Measurements from ENCODE around the gene SLC17A2.
A peak's percentile ranks its signal among the peaks of the same experiment; 100 is the strongest.

Gene SLC17A2

GRCh38 chr6:25903467-25904099 lies 26.9 kb downstream of the SLC17A2 start:
- Histone ChIP-seq H3K4me3 (ENCODE audit: insufficient read depth in 1 of 2, low read depth in 1 of 2, low read length in 2 of 2) (no peak overlapping the region), H3K4me1 (ENCODE audit: control insufficient read depth, insufficient read depth, low read depth, low read length) (peaks cover 1% of the 10 kb centered on the region), H3K27ac (ENCODE audit: low read length, poor library complexity, severe bottlenecking) (no peak overlapping the region), H2BK15ac (ENCODE audit: low read depth, poor library complexity, severe bottlenecking) (no peak overlapping the region), H2AFZ (ENCODE audit: low read depth, low read length) (no peak overlapping the region), H3K36me3 (ENCODE audit: control insufficient read depth in 1 of 2, insufficient read depth in 2 of 2, low read depth in 1 of 2, low read length in 2 of 2) (no peaks in the 10 kb centered on the region), H3K23ac (ENCODE audit: low read length in 2 of 2) (no peak overlapping the region), H3K27me3 (ENCODE audit: control insufficient read depth in 1 of 2, insufficient read depth in 1 of 2, low read length in 2 of 2) (no peaks in the 10 kb centered on the region), H2AK5ac (ENCODE audit: low read length, severe bottlenecking) (no peak overlapping the region), H4K91ac (ENCODE audit: low read length) (no peak overlapping the region), H3K4ac (ENCODE audit: low read depth in 1 of 2, low read length in 2 of 2) (no peak overlapping the region), H3K4me2 (ENCODE audit: low read length, poor library complexity, severe bottlenecking) (no peak overlapping the region), H3K14ac (ENCODE audit: low read length in 2 of 2) (no peak overlapping the region), H4K8ac (ENCODE audit: low read length) (no peak overlapping the region), H2BK120ac (ENCODE audit: low read depth, low read length) (no peak overlapping the region), H2BK5ac (ENCODE audit: low read depth, low read length, poor library complexity, severe bottlenecking) (no peak overlapping the region), H3K18ac (ENCODE audit: low read depth in 1 of 2, low read length in 2 of 2) (no peak overlapping the region), H3K9me3 (ENCODE audit: control insufficient read depth, low read length) (no peaks in the 10 kb centered on the region), H3K79me1 (replicated peaks; ENCODE audit: low read length, poor library complexity, severe bottlenecking) (no peaks in the 10 kb centered on the region), H3K9ac (ENCODE audit: low read length) (no peak overlapping the region), H2BK12ac (ENCODE audit: low read length in 2 of 2) (no peak overlapping the region)
- WGBS, result 94% methylated on average over 3 of the region's 4 CpGs
- no peak for DNase-seq

DNA sequence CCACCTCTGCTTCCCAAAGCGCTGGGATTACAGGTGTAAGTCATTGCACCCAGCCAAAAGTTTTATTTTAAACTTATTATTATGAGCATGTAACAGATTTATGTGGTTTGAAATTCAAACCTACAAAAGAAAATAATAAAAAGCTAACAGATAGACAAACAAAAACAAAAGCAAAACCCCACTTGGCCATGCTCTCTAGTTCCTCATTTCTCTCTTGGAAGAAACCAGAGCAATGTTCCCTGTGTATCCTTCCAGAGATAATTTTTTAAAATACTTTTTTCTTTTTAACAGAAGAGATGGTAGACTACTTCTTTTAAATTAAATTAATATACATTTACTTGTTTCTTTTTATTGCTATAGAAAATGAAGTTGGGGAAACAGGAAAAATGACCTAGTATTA lies 28.4 kb downstream of the SLC17A2 start:
- no peak overlapping the region for H3K4ac ChIP-seq (ENCODE audit: low read depth in 1 of 2, low read length in 2 of 2)
- no peak overlapping the region for H4K8ac ChIP-seq (ENCODE audit: low read length)
- H3K36me3 ChIP-seq (ENCODE audit: control insufficient read depth in 1 of 2, insufficient read depth in 2 of 2, low read depth in 1 of 2, low read length in 2 of 2), result no peaks in the 10 kb centered on the region
- peaks cover 6% of the 10 kb centered on the region for H3K4me1 ChIP-seq (ENCODE audit: control insufficient read depth, insufficient read depth, low read depth, low read length)
- no peaks in the 10 kb centered on the region for H3K9me3 ChIP-seq (ENCODE audit: control insufficient read depth, low read length)
- no peak overlapping the region for H3K4me3 ChIP-seq (ENCODE audit: insufficient read depth in 1 of 2, low read depth in 1 of 2, low read length in 2 of 2)
- no peaks in the 10 kb centered on the region for H3K27me3 ChIP-seq (ENCODE audit: control insufficient read depth in 1 of 2, insufficient read depth in 1 of 2, low read length in 2 of 2)
- no peak overlapping the region for H2AK5ac ChIP-seq (ENCODE audit: low read length, severe bottlenecking)
- H3K4me2 ChIP-seq (ENCODE audit: low read length, poor library complexity, severe bottlenecking), result no peak overlapping the region
- no peak overlapping the region for H2AFZ ChIP-seq (ENCODE audit: low read depth, low read length)
- H3K27ac ChIP-seq (ENCODE audit: low read length, poor library complexity, severe bottlenecking), result no peak overlapping the region
- H2BK120ac ChIP-seq (ENCODE audit: low read depth, low read length), result no peak overlapping the region
- no peak overlapping the region for H2BK15ac ChIP-seq (ENCODE audit: low read depth, poor library complexity, severe bottlenecking)
- H2BK5ac ChIP-seq (ENCODE audit: low read depth, low read length, poor library complexity, severe bottlenecking), result no peak overlapping the region
- H3K14ac ChIP-seq (ENCODE audit: low read length in 2 of 2), result no peak overlapping the region
- H4K91ac ChIP-seq (ENCODE audit: low read length), result no peak overlapping the region
- no CpG with 5 or more reads among the region's 1 CpG for WGBS
- no peak for DNase-seq
- no peak overlapping the region for H2BK12ac ChIP-seq (ENCODE audit: low read length in 2 of 2)
- no peak overlapping the region for H3K23ac ChIP-seq (ENCODE audit: low read length in 2 of 2)
- no peak overlapping the region for H3K9ac ChIP-seq (ENCODE audit: low read length)
- H3K18ac ChIP-seq (ENCODE audit: low read depth in 1 of 2, low read length in 2 of 2), result no peak overlapping the region
- no peaks in the 10 kb centered on the region for H3K79me1 ChIP-seq (replicated peaks; ENCODE audit: low read length, poor library complexity, severe bottlenecking)

GRCh38 chr6:25900843-25901242 lies 29.6 kb downstream of the SLC17A2 start:
- no peak overlapping the region for H3K23ac ChIP-seq (ENCODE audit: low read length in 2 of 2)
- H3K4ac ChIP-seq (ENCODE audit: low read depth in 1 of 2, low read length in 2 of 2), result no peak overlapping the region
- no peaks in the 10 kb centered on the region for H3K27me3 ChIP-seq (ENCODE audit: control insufficient read depth in 1 of 2, insufficient read depth in 1 of 2, low read length in 2 of 2)
- H3K14ac ChIP-seq (ENCODE audit: low read length in 2 of 2), result no peak overlapping the region
- peaks cover 7% of the 10 kb centered on the region for H3K4me1 ChIP-seq (ENCODE audit: control insufficient read depth, insufficient read depth, low read depth, low read length)
- H3K18ac ChIP-seq (ENCODE audit: low read depth in 1 of 2, low read length in 2 of 2), result no peak overlapping the region
- H3K36me3 ChIP-seq (ENCODE audit: control insufficient read depth in 1 of 2, insufficient read depth in 2 of 2, low read depth in 1 of 2, low read length in 2 of 2), result no peaks in the 10 kb centered on the region
- H3K79me1 ChIP-seq (replicated peaks; ENCODE audit: low read length, poor library complexity, severe bottlenecking), result no peaks in the 10 kb centered on the region
- WGBS, result 57% methylated on average over 1 of the region's 1 CpG
- no peak overlapping the region for H3K4me2 ChIP-seq (ENCODE audit: low read length, poor library complexity, severe bottlenecking)
- H3K27ac ChIP-seq (ENCODE audit: low read length, poor library complexity, severe bottlenecking), result peak overlapping the region; percentile 69
- H4K8ac ChIP-seq (ENCODE audit: low read length), result no peak overlapping the region
- no peak overlapping the region for H2BK12ac ChIP-seq (ENCODE audit: low read length in 2 of 2)
- H2BK5ac ChIP-seq (ENCODE audit: low read depth, low read length, poor library complexity, severe bottlenecking), result no peak overlapping the region
- no peak for DNase-seq
- H2BK120ac ChIP-seq (ENCODE audit: low read depth, low read length), result no peak overlapping the region
- H2BK15ac ChIP-seq (ENCODE audit: low read depth, poor library complexity, severe bottlenecking), result no peak overlapping the region
- no peak overlapping the region for H2AK5ac ChIP-seq (ENCODE audit: low read length, severe bottlenecking)
- H3K4me3 ChIP-seq (ENCODE audit: insufficient read depth in 1 of 2, low read depth in 1 of 2, low read length in 2 of 2), result no peak overlapping the region
- no peak overlapping the region for H2AFZ ChIP-seq (ENCODE audit: low read depth, low read length)
- H4K91ac ChIP-seq (ENCODE audit: low read length), result no peak overlapping the region
- no peak overlapping the region for H3K9ac ChIP-seq (ENCODE audit: low read length)
- H3K9me3 ChIP-seq (ENCODE audit: control insufficient read depth, low read length), result no peaks in the 10 kb centered on the region

GRCh38 chr6:25899580-25900408 lies 30.7 kb downstream of the SLC17A2 start:
- no peak overlapping the region for H2BK120ac ChIP-seq (ENCODE audit: low read depth, low read length)
- peak overlapping the region; percentile 99 for H2AK5ac ChIP-seq (ENCODE audit: low read length, severe bottlenecking)
- no peak overlapping the region for H4K8ac ChIP-seq (ENCODE audit: low read length)
- H3K27me3 ChIP-seq (ENCODE audit: control insufficient read depth in 1 of 2, insufficient read depth in 1 of 2, low read length in 2 of 2), result no peaks in the 10 kb centered on the region
- no peaks in the 10 kb centered on the region for H3K79me1 ChIP-seq (replicated peaks; ENCODE audit: low read length, poor library complexity, severe bottlenecking)
- no peak overlapping the region for H2BK15ac ChIP-seq (ENCODE audit: low read depth, poor library complexity, severe bottlenecking)
- H3K4me3 ChIP-seq (ENCODE audit: insufficient read depth in 1 of 2, low read depth in 1 of 2, low read length in 2 of 2), result no peak overlapping the region
- no peak overlapping the region for H4K91ac ChIP-seq (ENCODE audit: low read length)
- H2BK12ac ChIP-seq (ENCODE audit: low read length in 2 of 2), result no peak overlapping the region
- H2AFZ ChIP-seq (ENCODE audit: low read depth, low read length), result no peak overlapping the region
- WGBS, result 54% methylated on average over 1 of the region's 2 CpGs
- no peaks in the 10 kb centered on the region for H3K9me3 ChIP-seq (ENCODE audit: control insufficient read depth, low read length)
- no peak overlapping the region for H3K4ac ChIP-seq (ENCODE audit: low read depth in 1 of 2, low read length in 2 of 2)
- peak overlapping the region; percentile 98 for H2BK5ac ChIP-seq (ENCODE audit: low read depth, low read length, poor library complexity, severe bottlenecking)
- peak; percentile 15 for DNase-seq
- H3K18ac ChIP-seq (ENCODE audit: low read depth in 1 of 2, low read length in 2 of 2), result no peak overlapping the region
- no peak overlapping the region for H3K14ac ChIP-seq (ENCODE audit: low read length in 2 of 2)
- H3K9ac ChIP-seq (ENCODE audit: low read length), result peak overlapping the region; percentile 9
- peak overlapping the region; percentile 100 for H3K27ac ChIP-seq (ENCODE audit: low read length, poor library complexity, severe bottlenecking)
- H3K36me3 ChIP-seq (ENCODE audit: control insufficient read depth in 1 of 2, insufficient read depth in 2 of 2, low read depth in 1 of 2, low read length in 2 of 2), result no peaks in the 10 kb centered on the region
- no peak overlapping the region for H3K23ac ChIP-seq (ENCODE audit: low read length in 2 of 2)
- H3K4me1 ChIP-seq (ENCODE audit: control insufficient read depth, insufficient read depth, low read depth, low read length), result peaks cover 7% of the 10 kb centered on the region
- H3K4me2 ChIP-seq (ENCODE audit: low read length, poor library complexity, severe bottlenecking), result peak overlapping the region; percentile 50

Data from mesenchymal stem cell (in vitro differentiated cells and primary cell).